SU-DHL-6 (cell line): ENCODE measurements around the gene SH3GLB1.

ENCODE experiments used
- EZH2phosphoT487 ChIP-seq: fragments of 200-600 bp; sonication (generic), shearing (Covaris generic); conservative IDR thresholded peaks from 2 replicates; pipeline ENCODE4 v1.6.1; 2018; ENCODE audit warnings: mild to moderate bottlenecking, antibody characterized with exemption, low read length, moderate library complexity, mixed read lengths
- TF ChIP-seq, protein P1 (sequence below): fragments of 200-600 bp; sonication (generic); IDR thresholded peaks from one replicate; pipeline ENCODE4 v1.5.1; 2017; ENCODE audit warnings: antibody characterized with exemption, mild to moderate bottlenecking, low read length, moderate library complexity; ENCODE audit not compliant: insufficient read depth, poor library complexity, severe bottlenecking

DNA sequence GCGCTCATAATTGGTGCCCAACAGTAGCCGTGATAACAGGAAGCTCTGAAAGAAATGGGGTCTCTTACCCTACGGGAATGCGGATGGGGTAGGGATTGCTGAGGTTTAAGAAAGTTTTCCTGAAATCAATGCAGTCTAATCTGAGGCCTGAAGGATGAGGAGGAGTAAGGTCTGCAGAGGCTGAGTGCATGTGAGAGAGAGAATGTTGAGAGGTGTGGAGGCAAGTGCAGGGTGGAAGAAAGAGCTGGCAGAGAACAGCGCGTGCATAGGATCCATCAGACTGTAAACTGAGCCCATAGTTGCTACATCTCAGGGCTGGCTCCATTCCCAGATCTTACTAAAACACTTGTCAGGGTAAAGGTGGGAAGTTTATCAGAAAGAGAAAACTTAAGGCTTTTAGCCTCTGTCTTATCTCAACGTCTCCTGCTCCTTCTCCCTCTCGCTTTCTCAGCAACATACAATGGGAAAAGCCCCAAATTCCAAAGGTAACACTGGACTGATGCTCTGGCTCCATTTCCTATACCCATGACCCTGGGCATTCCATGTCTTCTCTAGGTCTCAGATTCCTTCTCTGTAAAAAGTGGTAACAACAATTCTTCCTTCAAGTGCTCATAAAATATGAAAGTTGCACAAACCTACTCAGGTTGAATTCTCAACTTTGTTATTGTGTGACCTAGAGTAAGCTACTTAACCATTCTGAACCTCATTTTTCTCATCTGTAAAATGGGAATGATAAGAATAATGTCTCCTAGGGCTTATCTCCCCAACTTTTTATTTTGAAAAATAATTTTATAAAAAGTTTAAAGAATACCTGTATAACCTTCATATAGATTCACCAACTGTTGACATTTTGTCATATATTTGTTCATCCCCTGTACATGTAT lies 75.2 kb downstream of the SH3GLB1 start:
- TF ChIP-seq, protein P1, sequence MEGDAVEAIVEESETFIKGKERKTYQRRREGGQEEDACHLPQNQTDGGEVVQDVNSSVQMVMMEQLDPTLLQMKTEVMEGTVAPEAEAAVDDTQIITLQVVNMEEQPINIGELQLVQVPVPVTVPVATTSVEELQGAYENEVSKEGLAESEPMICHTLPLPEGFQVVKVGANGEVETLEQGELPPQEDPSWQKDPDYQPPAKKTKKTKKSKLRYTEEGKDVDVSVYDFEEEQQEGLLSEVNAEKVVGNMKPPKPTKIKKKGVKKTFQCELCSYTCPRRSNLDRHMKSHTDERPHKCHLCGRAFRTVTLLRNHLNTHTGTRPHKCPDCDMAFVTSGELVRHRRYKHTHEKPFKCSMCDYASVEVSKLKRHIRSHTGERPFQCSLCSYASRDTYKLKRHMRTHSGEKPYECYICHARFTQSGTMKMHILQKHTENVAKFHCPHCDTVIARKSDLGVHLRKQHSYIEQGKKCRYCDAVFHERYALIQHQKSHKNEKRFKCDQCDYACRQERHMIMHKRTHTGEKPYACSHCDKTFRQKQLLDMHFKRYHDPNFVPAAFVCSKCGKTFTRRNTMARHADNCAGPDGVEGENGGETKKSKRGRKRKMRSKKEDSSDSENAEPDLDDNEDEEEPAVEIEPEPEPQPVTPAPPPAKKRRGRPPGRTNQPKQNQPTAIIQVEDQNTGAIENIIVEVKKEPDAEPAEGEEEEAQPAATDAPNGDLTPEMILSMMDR = no peak
- no peak for TF ChIP-seq EZH2phosphoT487
